Fibroblast of skin of right biceps (primary cell): ENCODE data around the gene SEC31B.

Experiments used
- DNase-seq: peaks from one replicate; pipeline ENCODE4 v3.0.0-alpha.2; 2013

Gene SEC31B, protein sequence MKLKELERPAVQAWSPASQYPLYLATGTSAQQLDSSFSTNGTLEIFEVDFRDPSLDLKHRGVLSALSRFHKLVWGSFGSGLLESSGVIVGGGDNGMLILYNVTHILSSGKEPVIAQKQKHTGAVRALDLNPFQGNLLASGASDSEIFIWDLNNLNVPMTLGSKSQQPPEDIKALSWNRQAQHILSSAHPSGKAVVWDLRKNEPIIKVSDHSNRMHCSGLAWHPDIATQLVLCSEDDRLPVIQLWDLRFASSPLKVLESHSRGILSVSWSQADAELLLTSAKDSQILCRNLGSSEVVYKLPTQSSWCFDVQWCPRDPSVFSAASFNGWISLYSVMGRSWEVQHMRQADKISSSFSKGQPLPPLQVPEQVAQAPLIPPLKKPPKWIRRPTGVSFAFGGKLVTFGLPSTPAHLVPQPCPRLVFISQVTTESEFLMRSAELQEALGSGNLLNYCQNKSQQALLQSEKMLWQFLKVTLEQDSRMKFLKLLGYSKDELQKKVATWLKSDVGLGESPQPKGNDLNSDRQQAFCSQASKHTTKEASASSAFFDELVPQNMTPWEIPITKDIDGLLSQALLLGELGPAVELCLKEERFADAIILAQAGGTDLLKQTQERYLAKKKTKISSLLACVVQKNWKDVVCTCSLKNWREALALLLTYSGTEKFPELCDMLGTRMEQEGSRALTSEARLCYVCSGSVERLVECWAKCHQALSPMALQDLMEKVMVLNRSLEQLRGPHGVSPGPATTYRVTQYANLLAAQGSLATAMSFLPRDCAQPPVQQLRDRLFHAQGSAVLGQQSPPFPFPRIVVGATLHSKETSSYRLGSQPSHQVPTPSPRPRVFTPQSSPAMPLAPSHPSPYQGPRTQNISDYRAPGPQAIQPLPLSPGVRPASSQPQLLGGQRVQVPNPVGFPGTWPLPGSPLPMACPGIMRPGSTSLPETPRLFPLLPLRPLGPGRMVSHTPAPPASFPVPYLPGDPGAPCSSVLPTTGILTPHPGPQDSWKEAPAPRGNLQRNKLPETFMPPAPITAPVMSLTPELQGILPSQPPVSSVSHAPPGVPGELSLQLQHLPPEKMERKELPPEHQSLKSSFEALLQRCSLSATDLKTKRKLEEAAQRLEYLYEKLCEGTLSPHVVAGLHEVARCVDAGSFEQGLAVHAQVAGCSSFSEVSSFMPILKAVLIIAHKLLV

DNA sequence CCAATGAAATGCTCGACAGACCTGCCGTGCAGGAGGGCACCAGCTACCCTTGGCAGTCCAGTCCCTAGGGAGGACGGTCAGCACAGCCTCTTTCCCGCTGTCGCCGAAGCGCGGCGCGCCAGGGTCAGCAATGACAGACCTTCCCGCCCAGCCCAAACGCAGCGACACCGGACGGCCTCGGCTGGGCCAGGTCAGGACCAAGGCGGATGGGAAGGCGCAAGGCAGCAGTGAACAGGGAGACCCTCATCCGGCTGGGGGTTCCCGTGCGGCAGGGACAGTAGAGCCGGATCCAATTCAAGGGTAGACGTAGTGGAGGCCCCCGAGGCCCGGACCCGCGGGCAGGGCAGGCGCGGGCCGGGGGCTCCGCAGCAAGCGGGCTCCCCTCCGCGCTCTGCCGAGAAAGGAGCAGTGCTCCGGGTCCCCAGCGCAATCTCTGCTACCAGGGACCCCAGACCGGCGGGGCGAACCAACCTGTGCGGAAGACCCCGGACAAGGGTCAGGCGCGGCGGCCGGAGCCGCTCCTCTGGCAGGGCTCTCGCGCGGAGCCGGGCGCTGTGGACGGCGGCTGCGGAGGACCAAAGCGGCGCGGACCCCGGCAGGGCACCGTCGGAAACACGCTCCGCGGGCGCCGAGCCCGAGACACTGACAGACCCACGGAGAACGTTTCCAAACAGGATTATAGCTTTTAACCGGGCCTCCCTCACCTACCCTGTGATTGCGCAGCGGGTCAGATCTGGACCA lies at the start of gene SEC31B:
Gene SEC31B (minus strand): TSS at position 551 of the 741 bp plus-strand sequence. CDS start 2,909 bp downstream, outside the sequence.
- no peak for DNase-seq

DNA sequence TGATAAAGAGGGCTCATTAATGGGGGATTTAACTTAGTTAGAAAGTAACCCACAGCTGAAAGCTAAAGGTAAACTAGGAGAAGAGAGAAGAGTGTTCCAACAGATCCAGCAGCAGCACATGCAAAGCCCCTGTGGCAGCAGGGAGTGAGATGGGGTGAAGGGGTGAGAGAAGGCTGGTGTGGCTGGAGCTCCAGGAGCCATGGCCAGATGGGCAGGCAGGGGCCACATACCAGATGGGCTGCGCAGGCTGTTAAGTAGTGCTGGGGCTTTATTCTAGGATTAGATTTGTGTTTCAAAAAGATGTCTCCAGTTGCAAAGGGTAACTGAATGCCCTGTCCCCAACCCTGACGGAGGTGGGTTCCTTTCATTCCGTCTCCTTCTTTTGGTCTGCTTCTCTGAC lies 49.3 kb upstream of the SEC31B start:
- no peak for DNase-seq

DNA sequence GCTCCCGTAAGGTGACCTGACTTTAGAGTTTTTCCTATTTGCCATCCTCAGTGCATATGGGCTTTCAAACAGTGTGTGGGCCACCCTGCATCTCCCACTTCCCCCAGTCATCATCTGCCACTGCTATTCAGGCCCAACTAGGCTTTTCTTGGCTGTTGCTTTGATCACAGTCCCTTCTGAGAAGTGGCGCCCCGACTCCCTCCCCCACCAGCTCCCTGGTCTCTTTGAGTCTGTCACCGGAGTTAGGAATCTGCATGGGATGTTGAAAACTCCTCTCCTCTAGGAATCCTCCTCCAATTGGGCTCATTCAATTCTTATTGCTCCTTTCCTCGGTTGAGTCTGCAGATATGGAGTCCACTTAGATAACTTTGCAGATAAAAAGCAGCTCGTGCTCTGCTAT lies 48.2 kb upstream of the SEC31B start:
- DNase-seq, result no peak

DNA sequence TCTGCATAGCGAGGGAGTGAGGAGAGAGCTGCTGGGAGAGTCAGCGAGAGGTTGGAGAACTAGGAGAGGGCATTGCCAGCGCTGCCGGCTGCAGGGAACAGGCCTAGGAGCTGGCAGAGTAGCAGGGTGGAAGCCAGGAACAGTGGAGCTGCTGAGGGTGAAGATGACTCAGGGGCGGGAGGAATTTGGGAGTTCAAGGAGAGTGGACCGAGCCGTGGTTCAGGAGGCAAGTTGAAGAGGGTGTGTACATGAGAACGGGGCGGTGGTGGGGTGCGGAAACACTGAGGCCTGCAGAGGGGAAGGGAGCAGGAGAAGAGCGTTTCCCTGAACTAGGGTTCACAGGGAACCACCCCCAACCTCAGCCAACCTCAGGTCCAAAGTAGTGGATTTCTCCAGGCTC lies 47.6 kb upstream of the SEC31B start:
- DNase-seq, result no peak

DNA sequence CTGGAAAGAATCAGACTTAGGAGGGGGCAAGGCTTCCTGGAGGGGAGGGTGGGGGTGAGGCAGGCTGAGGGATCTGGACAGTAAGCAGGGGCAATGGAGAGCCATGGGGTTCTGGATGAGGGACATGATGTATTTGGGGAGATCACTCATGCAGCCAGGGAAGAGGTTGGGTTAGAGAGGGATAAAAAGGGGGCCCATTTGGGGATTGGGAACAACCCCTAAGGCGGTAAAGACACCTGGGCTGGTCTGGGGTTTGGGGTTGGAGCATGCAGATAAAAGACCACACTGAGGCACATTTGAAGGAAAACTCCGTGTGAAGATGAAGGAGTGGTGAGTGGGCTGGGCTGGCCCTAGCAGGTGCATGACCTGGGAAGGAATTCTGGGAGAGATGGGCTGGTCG lies 46.9 kb upstream of the SEC31B start:
- DNase-seq, result no peak

DNA sequence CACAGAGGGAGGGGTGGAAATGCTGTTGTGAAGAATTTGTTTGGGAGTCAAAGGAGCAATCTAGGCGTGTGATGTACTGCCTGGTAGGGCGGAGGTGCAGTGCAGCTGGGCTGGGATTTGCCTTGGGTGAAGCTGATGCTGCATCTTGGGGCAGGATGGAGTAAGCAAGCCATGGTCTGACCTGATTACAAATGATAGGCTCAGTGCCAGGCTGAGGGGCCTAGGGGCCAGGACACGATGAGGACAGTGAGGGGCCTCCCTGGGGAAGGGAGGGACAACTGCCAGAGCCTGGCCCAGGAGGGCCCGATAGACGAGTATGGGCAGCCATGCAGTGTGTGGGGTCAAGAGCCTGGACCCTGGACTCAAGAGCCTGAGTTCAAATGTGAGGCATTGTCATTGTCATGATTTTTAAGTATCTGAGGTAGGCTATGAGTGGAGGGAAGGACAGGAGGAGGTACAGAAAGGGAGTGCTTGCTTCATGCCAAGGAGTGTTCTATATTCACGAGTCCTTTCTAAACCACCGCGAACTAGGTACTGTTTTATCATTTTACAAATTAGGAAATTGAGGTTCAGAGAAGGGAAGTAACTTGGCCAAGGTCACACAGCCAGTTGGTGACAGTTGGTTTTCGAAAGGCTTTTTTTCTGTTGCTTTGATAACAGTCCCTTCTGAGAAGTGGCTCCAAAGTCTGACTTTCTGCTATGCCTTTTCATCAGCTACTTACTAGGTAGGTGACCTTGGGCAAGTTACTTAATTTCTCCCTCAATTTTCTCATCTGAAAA lies 45.7 kb upstream of the SEC31B start:
- no peak for DNase-seq

DNA sequence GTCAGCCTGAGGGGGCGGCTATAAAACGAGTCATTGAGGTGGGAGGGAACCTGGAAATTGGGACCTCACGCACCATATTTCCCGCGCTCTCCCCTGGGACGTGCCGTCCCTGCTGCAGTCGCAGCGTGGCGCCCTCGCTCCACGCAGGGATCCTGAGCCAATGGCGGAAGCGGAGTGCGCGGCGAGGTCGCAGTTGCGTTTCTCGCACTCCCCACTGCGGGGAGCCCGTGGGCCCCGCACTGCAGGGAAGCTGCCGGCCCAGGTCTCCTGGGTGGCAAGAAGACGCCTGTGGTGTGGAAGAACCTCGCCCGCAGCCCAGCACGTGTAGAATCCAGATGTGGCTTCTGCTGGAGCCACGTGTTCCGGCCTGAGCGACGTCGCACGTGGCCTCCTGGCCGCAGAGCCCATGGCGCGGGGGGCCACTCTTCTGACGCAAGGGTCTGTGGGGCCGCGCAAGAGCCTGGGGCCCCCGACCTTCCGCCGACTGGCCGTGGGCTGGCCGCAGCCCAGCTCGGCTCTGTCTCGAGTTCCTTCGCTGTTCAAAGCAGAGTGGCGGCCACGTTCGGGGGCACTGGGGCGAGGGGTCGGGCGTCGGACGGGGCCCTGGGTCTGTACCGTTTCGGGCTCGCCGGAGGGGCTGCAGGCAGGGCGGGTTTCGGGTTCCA lies 42.5 kb upstream of the SEC31B start:
- peak; percentile 78 for DNase-seq

DNA sequence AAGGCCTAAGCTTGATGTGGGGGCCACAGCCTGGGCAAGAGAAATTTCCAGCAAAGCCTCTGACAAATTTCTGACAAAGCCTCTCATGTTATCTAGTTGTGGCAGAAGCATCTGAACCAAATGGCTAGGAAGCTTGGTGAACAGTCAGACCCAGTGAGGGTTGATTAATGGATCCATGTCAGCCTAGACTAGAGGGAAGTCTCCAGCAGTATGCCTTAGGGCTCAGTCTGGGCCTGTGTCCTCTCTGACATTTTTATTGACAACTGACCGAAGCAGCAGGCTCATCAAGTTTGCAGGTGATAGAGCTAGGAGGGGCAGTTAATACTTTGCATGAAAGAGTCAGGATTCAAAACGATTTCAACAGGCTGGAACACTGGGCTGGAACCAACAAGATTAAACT lies 41.3 kb upstream of the SEC31B start:
- DNase-seq, result no peak

DNA sequence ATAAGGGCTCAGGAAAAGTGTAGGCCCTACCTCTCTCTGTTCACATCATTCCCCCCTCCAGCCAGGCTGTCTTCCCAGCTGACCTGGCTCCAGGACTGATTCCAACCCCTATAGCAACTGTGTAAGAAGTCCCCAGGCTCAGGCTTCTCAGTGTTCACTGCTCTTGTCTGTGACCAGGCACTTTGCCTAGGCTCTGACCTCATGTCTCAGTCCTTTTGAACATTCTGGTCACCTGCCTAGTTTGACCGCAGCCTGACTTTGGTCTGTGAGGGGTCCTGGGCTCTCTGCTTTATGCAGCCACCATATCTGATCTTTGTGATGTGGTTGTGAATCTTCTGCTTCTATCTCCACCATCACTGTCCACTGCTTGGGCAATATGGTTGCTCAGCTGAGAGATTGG lies 40.6 kb upstream of the SEC31B start:
- no peak for DNase-seq

DNA sequence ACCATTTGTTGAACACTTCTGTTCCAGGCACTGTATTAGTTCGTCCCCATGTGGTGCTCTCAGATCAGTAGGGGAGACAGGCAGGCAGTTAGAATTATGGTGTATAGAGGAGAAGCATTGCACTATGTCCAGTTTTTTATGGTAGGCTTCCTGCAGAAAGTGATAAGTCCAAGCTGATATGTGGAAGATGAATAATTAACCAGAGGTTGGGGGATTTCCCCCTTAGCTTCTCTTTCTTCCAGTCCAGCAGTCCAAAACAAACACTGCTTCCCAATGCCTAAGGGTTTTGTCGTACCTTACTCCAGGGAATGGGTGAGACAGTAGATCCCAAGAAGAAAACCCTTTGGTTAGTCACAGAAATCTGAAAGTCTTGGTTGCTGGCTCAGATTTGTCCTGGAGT lies 35.2 kb upstream of the SEC31B start:
- no peak for DNase-seq

DNA sequence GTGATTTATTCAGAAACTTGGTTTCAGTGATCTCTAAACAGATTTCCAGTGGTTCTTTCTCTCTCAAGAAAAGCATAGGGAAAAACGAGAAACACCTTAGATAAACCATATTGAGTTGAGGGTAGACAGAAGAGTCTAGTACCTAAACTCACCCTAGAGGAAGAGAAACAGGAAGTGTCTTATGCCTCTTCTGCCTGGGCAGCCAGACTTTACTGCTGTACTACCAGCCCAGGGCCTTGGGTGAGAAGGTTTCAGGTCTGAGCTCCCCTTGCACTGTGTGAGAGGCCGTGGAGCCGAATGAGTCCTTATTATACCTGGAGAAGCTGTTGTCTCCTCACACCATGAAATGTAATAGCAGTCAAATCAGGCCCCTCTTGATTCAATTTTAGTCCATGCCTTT lies 34.3 kb upstream of the SEC31B start:
- DNase-seq, result no peak

DNA sequence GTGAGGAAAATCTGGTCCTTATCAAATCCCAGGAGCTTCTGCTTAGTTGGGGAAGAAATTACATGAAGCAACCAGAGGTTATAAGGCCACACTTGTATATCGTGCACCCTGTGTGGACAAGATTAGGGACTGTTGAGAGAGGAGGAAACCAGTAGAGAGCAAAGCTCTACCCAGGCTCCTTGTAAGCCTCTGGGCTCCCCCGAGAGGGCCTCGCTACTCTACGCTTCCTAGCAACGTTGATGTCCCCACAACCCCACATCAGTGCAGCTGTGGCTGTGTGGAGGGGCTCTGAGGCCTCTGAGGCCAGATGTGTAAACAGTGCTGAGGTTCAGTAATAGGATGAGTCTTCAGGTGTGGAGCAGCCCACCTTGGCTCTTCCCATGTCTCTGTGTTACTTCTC lies 32.1 kb upstream of the SEC31B start:
- DNase-seq, result no peak

DNA sequence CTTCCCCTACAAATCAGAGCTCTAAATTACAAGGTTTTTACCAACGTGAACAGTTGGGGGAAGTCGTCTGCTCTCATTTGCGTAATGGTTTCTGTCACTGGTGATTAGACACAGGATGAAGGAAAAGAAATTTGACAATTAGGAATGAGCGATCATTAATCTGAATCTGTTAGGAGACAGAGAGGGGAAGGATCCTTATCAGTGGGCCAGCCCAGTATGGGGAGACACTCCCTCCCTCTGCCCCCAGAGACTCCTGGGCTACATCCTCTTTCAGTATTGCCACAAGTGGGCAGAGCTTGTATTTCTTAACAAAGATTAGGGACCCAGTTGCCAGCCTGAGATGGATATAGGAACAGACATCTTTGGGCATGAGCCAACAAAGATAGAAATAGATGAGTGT lies 31.5 kb upstream of the SEC31B start:
- no peak for DNase-seq

DNA sequence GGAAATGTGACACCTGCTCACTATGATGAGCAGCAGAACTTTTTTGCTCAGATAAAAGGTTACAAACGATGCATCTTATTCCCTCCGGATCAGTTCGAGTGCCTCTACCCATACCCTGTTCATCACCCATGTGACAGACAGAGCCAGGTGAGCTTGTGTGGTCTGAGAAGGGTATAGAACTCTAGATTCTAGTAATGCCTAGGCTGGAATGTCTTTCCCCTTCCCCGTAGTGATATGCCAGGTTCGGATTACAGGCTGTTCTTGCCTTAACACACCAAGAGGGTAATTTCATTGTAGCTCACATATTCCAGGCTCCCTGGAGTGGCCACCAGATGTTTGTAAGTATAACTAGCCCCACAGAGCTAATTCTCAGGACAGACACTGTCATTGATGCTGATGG lies 25.3 kb upstream of the SEC31B start:
- DNase-seq, result no peak

DNA sequence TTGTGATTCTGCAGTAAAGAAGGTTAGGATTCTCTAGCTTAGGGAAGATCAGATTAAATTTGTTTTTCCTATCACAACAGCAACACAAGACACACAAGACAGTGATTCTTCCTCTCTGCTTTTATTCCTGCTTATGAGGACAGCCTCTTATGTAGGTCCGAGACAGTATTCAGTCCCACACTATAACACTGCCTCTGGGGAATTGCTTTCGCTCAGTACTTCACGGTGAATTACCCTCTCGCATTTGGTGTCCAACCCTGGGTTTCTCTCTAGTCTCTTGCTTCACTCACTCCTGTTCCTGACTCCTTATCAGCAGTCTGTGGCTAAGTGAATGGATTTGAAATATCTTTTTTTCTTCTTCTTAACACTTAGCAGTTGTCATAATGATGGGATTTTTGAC lies 17.8 kb upstream of the SEC31B start:
- no peak for DNase-seq

DNA sequence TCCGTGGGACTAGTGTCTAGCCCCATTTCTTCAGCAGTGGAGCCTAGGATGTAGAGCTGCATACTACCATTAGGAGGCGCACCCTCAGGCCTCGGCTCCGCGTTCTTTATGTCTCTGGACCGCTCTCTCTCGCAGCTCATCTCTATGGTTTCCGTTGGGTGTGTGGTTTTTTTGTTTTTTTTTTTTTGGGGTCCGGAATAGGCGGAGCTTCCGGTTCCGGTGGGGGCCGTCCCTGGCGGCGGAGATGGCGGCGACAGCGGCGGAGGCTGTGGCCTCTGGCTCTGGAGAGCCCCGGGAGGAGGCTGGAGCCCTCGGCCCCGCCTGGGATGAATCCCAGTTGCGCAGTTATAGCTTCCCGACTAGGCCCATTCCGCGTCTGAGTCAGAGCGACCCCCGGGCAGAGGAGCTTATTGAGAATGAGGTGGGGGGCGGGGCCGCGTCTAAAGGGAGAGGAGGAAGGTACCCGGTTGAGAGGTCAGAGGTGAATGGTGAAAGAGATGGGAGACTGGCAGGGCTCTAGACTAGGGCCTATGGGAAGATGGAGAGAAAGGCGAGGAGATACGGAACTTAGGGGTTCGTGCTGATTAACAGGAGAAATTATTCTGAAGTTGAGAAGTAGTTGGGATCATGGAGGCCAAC lies 16.2 kb upstream of the SEC31B start, which contains the start of gene HIF1AN:
Gene HIF1AN (plus strand): TSS at position 229 of the 639 bp plus-strand sequence. CDS start 16 bp downstream, at position 245.
- DNase-seq, result peak; percentile 96

DNA sequence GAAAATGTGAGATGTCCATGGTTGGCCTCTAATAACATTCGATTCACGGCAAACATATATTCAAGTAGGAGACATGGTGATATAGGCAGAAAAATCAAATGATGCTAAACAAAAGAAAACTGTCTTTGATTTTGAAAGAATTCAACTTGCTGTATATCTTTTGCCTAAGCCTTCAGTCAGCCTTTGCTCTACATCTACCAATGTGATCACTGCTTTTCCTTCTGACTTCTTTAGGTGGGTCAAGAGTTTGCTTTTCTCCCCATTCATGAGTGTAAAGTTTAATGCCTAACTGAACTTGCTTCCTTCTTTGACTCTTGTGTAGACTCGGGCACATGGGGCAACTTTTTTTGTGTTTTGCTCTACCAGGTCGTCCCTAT lies 15.7 kb upstream of the SEC31B start:
- no peak for DNase-seq

DNA sequence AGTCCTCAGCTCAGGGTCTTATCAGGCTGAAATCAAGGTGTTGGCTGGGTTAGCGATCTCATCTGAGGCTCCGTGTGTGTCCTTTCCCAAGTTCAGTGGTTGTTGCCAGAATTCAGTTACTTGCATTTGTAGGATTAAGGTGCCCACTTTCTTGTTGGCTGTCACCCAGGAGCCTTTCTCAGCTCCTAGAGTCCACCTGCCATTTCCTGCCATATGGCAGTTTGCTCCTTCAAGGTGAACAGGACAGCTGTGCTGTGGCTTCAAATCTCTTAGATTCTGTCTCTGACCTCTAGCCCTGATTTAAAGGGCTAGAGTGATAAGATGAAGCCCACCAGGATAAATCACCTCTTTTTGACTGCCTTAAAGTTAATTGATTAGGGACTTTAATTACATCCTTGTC lies 15.1 kb upstream of the SEC31B start:
- no peak for DNase-seq

DNA sequence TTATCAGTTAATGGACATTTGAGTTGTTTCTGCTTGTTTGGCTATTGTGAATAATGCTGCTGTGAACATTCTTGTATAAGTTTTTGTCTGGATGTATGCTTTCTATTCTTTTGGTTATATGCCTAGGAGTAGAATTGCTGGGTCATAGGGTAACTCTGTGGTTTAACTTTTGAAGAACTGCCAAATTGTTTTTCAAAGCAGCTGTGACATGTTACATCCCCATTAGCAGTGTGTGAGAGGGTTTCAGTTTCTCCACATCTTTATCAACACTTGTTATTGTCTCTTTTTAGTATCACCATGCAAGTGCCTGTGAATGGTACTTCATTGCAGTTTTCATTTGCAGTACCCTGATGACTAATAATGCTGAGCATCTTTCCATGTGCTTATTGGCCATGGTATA lies 12.1 kb upstream of the SEC31B start:
- DNase-seq, result no peak

DNA sequence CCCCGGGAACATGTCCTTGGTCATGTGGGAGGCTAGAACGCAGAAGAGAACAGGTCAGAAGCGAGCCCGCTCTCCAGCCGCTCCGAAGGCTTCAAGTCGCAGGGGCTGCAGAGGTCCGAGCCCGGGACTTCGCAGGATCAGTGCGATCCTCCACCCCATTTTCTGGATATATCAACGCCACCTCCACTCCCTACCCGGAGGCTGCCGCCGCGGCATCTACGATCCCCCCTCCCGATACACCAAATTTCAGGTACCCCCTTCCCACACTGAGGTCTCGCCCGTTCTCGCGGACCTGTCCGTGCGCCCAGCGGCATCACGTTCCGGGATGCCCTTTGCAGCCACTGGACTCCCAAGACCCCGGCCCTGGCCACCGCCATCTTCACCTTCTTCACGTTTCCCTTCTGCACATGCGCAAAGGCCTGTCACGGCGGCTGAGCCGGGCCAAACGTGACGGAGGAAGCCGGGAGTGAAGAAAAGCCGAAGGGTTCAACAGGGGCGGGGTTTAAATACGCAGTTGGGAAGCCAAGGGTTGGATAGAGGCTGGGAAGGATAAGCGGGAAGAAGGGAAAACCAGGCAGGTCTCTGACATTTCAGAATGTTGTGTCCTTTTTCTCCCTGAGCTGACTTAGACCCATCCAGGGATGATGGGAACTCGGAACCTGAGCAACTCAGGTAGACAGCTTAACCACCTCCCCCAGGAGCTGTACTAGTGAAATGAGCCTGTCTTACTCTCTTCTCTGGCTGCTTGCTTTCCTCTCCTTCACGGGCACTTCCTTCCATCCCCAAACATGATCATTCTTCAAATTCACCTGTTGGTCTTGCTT lies 10.0 kb upstream of the SEC31B start, which contains the start of gene NDUFB8:
Gene NDUFB8 (minus strand): TSS at position 397 of the 824 bp plus-strand sequence. CDS start 20 bp downstream, at position 377.
- peak; percentile 81 for DNase-seq
